Measurements from ENCODE around the gene SEMA3F.
A peak's percentile ranks its signal among the peaks of the same experiment; 100 is the strongest.

SEMA3F gene

DNA sequence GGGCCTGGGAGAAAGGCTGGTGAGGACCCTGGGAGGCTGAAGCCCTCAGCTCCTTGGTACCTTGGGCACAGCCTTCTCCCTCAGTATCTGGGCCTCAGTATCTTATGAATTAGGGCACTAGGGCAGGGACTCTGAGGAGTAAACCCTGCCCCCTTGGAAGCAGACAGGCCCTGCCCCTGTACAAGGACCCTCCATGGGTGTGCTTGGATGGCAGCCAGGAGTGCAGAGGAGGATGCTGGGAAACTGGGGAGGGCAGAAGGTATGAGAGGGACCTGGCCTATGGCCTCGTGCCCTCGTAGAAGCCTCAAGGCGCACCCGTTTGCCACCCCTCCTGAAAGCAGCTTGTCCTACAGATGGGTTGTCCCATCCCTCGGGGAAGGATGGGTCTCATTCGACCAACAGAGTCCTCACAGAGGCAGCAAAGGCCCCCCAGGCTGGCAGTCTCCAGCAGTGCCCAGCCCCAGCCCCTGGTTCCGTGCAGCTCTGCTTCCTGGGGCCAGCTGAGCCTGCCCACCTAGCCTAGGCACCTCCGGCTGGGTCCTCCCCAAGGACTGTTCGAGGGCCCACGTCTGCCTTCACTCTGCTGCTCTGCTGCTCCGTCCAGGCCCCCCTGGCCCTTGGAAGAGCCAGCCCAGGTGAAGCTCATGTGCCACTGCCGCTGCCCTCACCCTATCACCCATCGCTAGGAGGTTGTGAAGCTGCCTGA is 15.3 kb upstream of the SEMA3F start:
- no peaks in the 10 kb centered on the region for H3K27me3 Mint-ChIP-seq
- H3K4me3 Mint-ChIP-seq, result no peak overlapping the region
- H3K27ac Mint-ChIP-seq, result no peak overlapping the region
- peaks cover 10% of the 10 kb centered on the region for H3K4me1 Mint-ChIP-seq
- no peaks in the 10 kb centered on the region for H3K9me3 Mint-ChIP-seq
- DNase-seq (no peak), ATAC-seq (no peak)
- H3K36me3 Mint-ChIP-seq (ENCODE audit: low read depth), result no peaks in the 10 kb centered on the region

GRCh38 chr3:50140990-50141389 is 14.1 kb upstream of the SEMA3F start:
- Mint-ChIP-seq H3K9me3 (no peaks in the 10 kb centered on the region), H3K36me3 (ENCODE audit: low read depth) (no peaks in the 10 kb centered on the region), H3K27ac (no peak overlapping the region), H3K4me3 (no peak overlapping the region), H3K4me1 (peaks cover 10% of the 10 kb centered on the region), H3K27me3 (no peaks in the 10 kb centered on the region)
- ATAC-seq (no peak), DNase-seq (no peak)

GRCh38 chr3:50146316-50146901 is 8.7 kb upstream of the SEMA3F start:
- peak; percentile 60 for ATAC-seq
- H3K4me1 Mint-ChIP-seq, result no peaks in the 10 kb centered on the region
- no peak overlapping the region for H3K27ac Mint-ChIP-seq
- H3K36me3 Mint-ChIP-seq (ENCODE audit: low read depth), result no peaks in the 10 kb centered on the region
- H3K27me3 Mint-ChIP-seq, result no peaks in the 10 kb centered on the region
- H3K9me3 Mint-ChIP-seq, result no peaks in the 10 kb centered on the region
- H3K4me3 Mint-ChIP-seq, result no peak overlapping the region
- no peak for DNase-seq

DNA sequence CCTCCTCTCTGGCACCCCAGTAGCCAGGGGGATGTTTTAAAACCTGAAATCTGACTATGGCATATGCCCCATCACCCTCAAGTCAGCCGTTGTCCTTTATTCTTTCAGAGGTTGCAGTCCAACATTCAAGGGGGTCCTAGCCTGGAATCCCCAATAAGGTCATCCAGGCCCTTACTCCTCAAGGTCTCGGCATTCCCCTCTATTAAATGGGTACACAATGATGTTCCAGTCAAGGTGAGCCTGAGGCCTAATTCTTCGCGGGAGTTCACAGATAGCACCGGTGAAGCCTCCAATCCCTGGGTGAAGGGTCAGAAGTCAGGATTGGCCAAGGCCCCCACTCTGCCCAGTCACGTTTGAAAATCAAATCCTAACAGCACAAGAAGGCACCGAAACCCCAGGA is 8.1 kb upstream of the SEMA3F start:
- Mint-ChIP-seq H3K4me3 (no peak overlapping the region), H3K36me3 (ENCODE audit: low read depth) (no peaks in the 10 kb centered on the region), H3K27me3 (no peaks in the 10 kb centered on the region), H3K4me1 (no peaks in the 10 kb centered on the region), H3K9me3 (no peaks in the 10 kb centered on the region), H3K27ac (no peak overlapping the region)
- ATAC-seq (no peak), DNase-seq (no peak)

DNA sequence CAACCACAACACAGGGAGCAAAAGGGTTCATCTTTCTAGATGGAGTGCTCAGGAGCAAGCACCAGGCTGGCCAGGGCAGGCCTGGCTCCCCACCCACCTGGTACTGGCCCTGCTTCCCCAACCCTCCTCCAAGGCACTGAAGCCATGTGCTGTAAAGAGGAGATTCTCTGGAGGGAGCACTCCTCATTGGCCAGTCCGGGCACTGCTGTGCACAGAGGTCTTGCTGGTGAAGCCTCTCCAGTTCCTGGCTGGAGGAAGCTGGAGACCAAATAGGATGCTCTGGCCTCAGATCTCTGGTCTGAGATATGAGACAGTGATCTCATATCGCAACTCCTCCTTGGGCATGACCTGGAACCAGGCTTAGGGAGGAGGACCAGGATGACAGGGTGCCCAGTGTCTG is 7.7 kb upstream of the SEMA3F start:
- no peaks in the 10 kb centered on the region for H3K36me3 Mint-ChIP-seq (ENCODE audit: low read depth)
- no peak overlapping the region for H3K27ac Mint-ChIP-seq

GRCh38 chr3:50147861-50148260 is 7.3 kb upstream of the SEMA3F start:
- ATAC-seq, result no peak
- H3K4me1 Mint-ChIP-seq, result no peaks in the 10 kb centered on the region
- DNase-seq, result no peak
- no peaks in the 10 kb centered on the region for H3K36me3 Mint-ChIP-seq (ENCODE audit: low read depth)
- no peaks in the 10 kb centered on the region for H3K9me3 Mint-ChIP-seq
- H3K4me3 Mint-ChIP-seq, result no peak overlapping the region
- H3K27me3 Mint-ChIP-seq, result no peaks in the 10 kb centered on the region
- H3K27ac Mint-ChIP-seq, result no peak overlapping the region

More for the DNA sequence above, 7.7 kb upstream of the SEMA3F start:
- no peak overlapping the region for H3K4me3 Mint-ChIP-seq
- DNase-seq (no peak), ATAC-seq (no peak)
- H3K27me3 Mint-ChIP-seq, result no peaks in the 10 kb centered on the region
- no peaks in the 10 kb centered on the region for H3K4me1 Mint-ChIP-seq
- H3K9me3 Mint-ChIP-seq, result no peaks in the 10 kb centered on the region

GRCh38 chr3:50150404-50150750 is 4.7 kb upstream of the SEMA3F start:
- H3K27me3 Mint-ChIP-seq, result peaks cover 14% of the 10 kb centered on the region
- no peaks in the 10 kb centered on the region for H3K36me3 Mint-ChIP-seq (ENCODE audit: low read depth)
- DNase-seq, result no peak
- no peak for ATAC-seq
- H3K4me3 Mint-ChIP-seq, result no peak overlapping the region
- H3K27ac Mint-ChIP-seq, result no peak overlapping the region
- no peaks in the 10 kb centered on the region for H3K9me3 Mint-ChIP-seq
- peaks cover 3% of the 10 kb centered on the region for H3K4me1 Mint-ChIP-seq

DNA sequence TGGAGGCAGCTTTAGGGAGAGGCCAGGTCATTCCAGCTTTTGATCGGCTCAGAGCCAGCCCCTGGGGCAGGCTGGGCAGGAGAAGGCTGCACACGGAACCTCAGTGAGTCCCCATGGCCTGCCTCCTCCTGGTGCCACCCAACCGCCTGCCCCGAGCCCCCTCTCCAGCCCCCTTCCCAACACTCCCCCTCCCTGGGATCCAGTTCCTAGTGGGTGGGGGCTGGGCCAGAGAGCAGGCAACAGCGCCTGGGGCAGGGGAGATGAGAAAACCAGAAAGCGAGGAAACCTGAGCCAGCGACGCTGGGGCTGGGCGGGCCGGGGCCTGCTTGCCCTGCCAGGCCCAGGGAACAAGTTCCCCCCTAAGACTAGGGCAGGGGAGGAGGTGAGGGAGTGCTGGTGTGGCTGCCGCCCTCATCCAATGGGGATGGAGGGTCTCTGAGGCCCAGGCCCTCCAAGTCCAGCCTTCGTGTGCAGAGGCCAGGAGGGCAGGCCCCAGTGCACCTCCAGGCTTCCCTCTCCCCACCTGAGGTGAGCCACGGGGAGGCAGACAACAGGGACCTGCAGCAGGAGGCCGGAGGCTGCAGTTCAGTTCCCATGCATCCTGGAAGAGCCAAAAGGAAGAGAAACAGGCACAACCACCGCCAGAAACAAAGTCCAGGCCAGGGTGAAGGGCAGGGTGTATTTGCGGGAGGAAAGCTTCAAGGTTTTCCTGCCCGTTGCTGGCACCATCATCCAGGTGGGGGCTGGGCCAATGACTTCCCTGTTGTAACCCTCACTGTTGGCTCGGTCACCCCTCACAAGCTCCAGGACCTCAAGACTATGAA is 4.0 kb upstream of the SEMA3F start:
- Mint-ChIP-seq H3K4me3 (no peak overlapping the region), H3K9me3 (no peaks in the 10 kb centered on the region), H3K4me1 (peaks cover 9% of the 10 kb centered on the region), H3K27ac (no peak overlapping the region), H3K36me3 (ENCODE audit: low read depth) (no peaks in the 10 kb centered on the region), H3K27me3 (peaks cover 20% of the 10 kb centered on the region)
- DNase-seq (no peak), ATAC-seq (no peak)

DNA sequence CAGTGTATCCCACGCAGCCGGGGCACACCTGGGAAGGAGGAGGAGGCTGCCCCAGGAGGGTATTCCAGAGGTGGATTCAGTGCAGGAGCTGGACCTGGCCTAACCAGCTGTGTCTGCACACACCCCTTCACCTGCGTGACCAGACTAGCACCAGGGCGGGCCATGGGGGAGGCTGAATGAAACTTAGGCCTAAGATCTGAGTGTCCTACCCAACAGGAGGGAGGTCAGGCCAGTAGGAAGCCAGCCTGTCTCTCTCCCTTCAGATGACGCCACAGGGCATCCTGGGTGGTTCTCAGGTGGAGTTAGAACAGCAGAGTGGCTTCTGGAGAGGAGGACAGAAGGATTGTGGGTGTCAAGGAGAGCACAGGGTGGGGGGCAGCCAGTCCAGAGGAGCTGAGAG is 3.4 kb upstream of the SEMA3F start:
- peaks cover 10% of the 10 kb centered on the region for H3K4me1 Mint-ChIP-seq
- no peak for DNase-seq
- H3K36me3 Mint-ChIP-seq (ENCODE audit: low read depth), result no peaks in the 10 kb centered on the region
- no peak for ATAC-seq
- H3K9me3 Mint-ChIP-seq, result no peaks in the 10 kb centered on the region
- H3K27me3 Mint-ChIP-seq, result peaks cover 26% of the 10 kb centered on the region
- no peak overlapping the region for H3K4me3 Mint-ChIP-seq
- no peak overlapping the region for H3K27ac Mint-ChIP-seq

- H3K4me3 Mint-ChIP-seq, result peak overlapping the region; percentile 65
- H3K27me3 Mint-ChIP-seq, result peaks cover 35% of the 10 kb centered on the region
- peaks cover 10% of the 10 kb centered on the region for H3K4me1 Mint-ChIP-seq
- H3K36me3 Mint-ChIP-seq (ENCODE audit: low read depth), result no peaks in the 10 kb centered on the region
- no peaks in the 10 kb centered on the region for H3K9me3 Mint-ChIP-seq
- DNase-seq (no peak), ATAC-seq (no peak)
- H3K27ac Mint-ChIP-seq, result no peak overlapping the region
Measured at GRCh38 chr3:50153782-50154475, 1.2 kb upstream of the SEMA3F start.

- no peak overlapping the region for H3K27ac Mint-ChIP-seq
- ATAC-seq, result peak; percentile 37
- peaks cover 35% of the 10 kb centered on the region for H3K27me3 Mint-ChIP-seq
- peaks cover 10% of the 10 kb centered on the region for H3K4me1 Mint-ChIP-seq
- no peaks in the 10 kb centered on the region for H3K36me3 Mint-ChIP-seq (ENCODE audit: low read depth)
- no peaks in the 10 kb centered on the region for H3K9me3 Mint-ChIP-seq
- DNase-seq, result no peak
- H3K4me3 Mint-ChIP-seq, result peak overlapping the region; percentile 65
Measured at GRCh38 chr3:50154476-50154839, 666 bp upstream of the SEMA3F start.

- DNase-seq, result no peak
- Mint-ChIP-seq H3K27ac (no peak overlapping the region), H3K9me3 (no peaks in the 10 kb centered on the region), H3K36me3 (ENCODE audit: low read depth) (no peaks in the 10 kb centered on the region), H3K27me3 (peaks cover 35% of the 10 kb centered on the region), H3K4me1 (peaks cover 10% of the 10 kb centered on the region), H3K4me3 (peak overlapping the region; percentile 69)
- ATAC-seq, result no peak
Measured at GRCh38 chr3:50155491-50155878, 361 bp downstream of the SEMA3F start.

DNA sequence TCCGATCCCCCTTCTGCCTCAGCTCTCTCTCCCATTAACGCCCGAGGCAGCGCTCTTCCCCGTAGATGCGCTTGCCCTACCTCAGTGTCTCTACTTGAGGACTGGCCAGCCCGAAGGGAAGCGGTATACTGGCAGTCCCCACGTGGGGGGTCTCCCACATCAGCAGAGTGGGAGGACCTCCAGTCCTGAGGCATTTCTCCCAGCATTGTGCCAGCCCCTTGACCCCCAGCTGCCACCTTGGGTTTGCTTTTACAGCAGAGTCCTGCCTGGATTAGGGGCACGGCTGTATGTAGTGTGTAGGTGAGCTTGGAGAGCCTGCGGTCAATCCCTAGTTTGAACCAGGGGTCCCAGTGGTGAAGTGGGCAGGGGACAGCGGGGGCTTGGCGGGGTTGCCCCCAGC is 767 bp downstream of the SEMA3F start:
- peaks cover 35% of the 10 kb centered on the region for H3K27me3 Mint-ChIP-seq
- H3K4me3 Mint-ChIP-seq, result peak overlapping the region; percentile 69
- H3K36me3 Mint-ChIP-seq (ENCODE audit: low read depth), result no peaks in the 10 kb centered on the region
- DNase-seq (no peak), ATAC-seq (no peak)
- no peak overlapping the region for H3K27ac Mint-ChIP-seq
- H3K4me1 Mint-ChIP-seq, result peaks cover 10% of the 10 kb centered on the region
- H3K9me3 Mint-ChIP-seq, result no peaks in the 10 kb centered on the region

DNA sequence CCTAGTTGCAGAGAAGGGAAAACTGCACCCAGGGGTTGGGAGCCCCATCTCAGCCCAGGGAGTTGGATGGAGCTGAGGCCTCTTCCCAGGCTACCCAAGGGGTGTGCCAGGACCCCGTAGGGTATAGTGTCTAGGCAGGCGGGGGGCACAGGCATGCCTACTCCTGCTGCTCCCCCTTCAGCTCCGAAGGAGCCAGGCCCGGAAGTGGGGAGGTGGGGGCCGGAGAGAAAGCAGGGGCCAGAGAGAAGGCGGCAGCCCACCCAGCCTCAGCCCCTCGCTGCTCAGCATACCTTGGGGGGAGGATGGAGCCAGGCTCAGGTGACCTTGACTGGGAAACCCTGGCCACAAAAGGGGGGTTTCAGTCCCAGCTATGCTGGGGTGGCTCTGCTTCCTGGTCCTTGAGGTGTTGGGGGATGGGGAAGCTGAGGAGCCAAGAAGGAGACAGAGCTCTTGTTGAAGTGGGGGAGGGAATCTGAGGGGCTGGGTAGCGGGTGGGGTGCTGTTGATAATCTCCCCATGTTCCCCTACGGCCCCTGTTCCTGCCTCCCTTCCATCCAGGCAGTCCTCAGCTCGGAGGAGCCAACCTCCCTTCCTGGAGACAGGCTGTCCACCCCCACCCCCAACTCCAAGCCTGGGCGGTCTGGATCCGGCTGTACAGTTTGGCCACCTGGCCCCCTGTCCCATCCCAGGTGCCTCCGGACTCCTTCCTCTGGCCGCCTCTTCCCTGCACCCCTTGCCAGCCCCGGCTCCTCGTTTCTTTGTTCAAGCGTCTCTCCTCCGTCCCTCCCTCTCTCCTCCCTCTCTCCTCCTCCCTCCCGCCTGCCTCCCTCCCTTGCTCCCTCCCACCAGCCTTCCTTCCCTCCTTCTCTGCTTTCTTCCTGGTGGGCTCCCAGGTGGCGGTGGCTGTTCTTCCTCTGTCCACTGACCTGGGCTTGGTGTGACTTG is 1.7 kb downstream of the SEMA3F start:
- Mint-ChIP-seq H3K4me3 (no peak overlapping the region), H3K4me1 (peaks cover 10% of the 10 kb centered on the region), H3K9me3 (no peaks in the 10 kb centered on the region), H3K27ac (no peak overlapping the region), H3K36me3 (ENCODE audit: low read depth) (no peaks in the 10 kb centered on the region), H3K27me3 (peaks cover 35% of the 10 kb centered on the region)
- ATAC-seq, result no peak
- DNase-seq, result no peak

Measured in activated naive CD8-positive, alpha-beta T cell treated with anti-CD3 and anti-CD28 coated beads, Interleukin-2, amount 50 U/mL, for 24 hours (primary cell).